ENCODE results near the gene TRIM74. TPM values are rescaled to one million over a fixed set of nuclear protein-coding genes. Genes with fewer than 3 reads are reported as not detected.
A peak's percentile ranks its signal among the peaks of the same experiment; 100 is the strongest.
"Not testable (repeated sequence)": the region's sequence is repeated elsewhere in the genome, so short reads cannot be mapped to it uniquely, and the experiment has no call there.

TRIM74 gene
- total RNA-seq: 1.5 and 1.7 TPM in 2 replicates
- long read RNA-seq: 0 reads

DNA sequence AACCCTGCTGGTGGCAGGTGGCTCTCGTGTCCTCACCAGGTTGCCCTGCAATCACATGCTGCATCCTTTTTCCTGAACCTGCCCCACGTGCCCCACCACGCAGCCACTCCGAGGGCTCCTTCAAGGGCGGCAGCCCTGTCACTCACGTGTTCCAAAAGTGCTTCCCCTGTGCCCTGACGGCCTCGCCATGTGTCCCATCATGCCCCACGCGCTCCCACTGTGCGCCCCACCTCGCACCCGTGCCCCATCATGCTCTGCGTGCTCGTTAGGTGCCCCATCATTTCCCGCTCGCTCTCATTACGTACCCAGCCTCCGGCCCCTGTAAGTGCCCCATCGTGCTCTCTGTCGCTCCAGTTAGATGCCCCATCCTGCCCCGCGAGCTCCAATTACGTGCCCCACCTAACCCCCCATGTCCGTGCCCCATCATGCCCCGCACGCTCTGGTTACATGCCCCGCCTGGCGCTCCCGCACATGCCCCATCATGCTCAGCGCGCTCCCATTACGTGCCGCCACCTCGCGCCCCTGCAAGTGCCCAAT is at the start of gene TRIM74:
TRIM74 (minus strand) TSS at position 487 of the 537 bp plus-strand sequence. CDS start 3,309 bp downstream, outside the sequence.
- H3K27ac Mint-ChIP-seq (ENCODE audit: unreplicated experiment); H3K4me3 Mint-ChIP-seq (ENCODE audit: unreplicated experiment); H3K36me3 Mint-ChIP-seq (ENCODE audit: unreplicated experiment); H3K9me3 Mint-ChIP-seq (ENCODE audit: unreplicated experiment); H3K4me1 Mint-ChIP-seq (ENCODE audit: unreplicated experiment); H3K27me3 Mint-ChIP-seq (ENCODE audit: unreplicated experiment): not testable (repeated sequence)
- DNase-seq (ENCODE audit: extremely low spot score, unreplicated experiment): peak; percentile 44

DNA sequence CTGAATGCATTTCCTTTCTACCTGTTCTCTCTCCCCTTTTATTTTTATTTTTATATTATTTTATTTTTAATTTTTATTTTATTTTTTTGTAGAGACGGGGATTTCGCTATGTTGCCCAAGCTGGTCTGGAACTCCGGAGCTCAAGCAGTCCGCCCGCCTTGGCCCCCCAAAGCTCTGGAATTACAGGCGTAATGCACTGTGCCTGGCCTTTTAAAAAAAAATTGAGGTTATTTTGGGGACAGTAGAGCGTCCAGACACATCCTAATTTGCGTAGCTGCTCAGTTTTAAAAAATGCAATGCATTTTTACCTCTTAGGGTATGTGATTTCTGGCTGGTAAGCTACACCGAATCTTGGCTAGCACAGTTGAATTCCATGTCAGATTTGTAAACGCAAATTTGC is 37.2 kb upstream of the TRIM74 start:
- H3K27ac Mint-ChIP-seq (ENCODE audit: unreplicated experiment); H3K36me3 Mint-ChIP-seq (ENCODE audit: unreplicated experiment); H3K27me3 Mint-ChIP-seq (ENCODE audit: unreplicated experiment); H3K4me1 Mint-ChIP-seq (ENCODE audit: unreplicated experiment); DNase-seq (ENCODE audit: extremely low spot score, unreplicated experiment); H3K9me3 Mint-ChIP-seq (ENCODE audit: unreplicated experiment): not testable (repeated sequence)
- peak overlapping the region; percentile 52 for H3K4me3 Mint-ChIP-seq (ENCODE audit: unreplicated experiment)

DNA sequence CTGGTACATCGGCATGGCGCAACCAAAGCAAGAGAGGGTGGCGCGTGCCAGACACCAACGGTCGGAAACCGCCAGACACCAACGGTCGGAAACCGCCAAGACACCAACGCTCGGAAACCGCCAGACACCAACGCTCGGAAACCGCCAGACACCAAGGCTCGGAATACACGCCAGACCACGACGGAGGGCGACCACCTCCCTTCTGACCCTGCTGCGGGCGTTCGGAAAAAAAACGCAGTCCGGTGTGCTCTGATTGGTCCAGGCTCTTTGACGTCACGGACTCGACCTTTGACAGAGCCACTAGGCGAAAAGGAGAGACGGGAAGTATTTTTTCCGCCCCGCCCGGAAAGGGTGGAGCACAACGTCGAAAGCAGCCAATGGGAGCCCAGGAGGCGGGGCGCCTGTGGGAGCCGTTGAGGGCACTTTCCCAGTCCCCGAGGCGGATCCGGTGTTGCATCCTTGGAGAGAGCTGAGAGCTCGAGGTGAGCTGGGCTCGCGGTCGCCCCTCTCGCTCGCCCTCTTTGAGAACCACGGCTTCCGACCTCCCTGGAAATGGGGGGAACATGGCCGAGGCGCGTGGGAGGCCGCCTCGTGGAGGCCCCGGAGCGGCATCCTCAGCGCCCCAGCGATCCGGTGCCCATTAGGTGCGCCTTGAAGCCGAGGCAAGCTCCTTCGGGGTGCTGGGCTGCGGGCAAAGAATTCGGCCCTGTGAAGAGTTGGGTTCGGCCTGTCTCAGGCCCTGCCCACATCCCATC is 36.6 kb upstream of the TRIM74 start:
- not testable (repeated sequence) for H3K4me1 Mint-ChIP-seq (ENCODE audit: unreplicated experiment); H3K36me3 Mint-ChIP-seq (ENCODE audit: unreplicated experiment); H3K9me3 Mint-ChIP-seq (ENCODE audit: unreplicated experiment); H3K27me3 Mint-ChIP-seq (ENCODE audit: unreplicated experiment)
- Mint-ChIP-seq H3K27ac (ENCODE audit: unreplicated experiment) (peak overlapping the region; percentile 99), H3K4me3 (ENCODE audit: unreplicated experiment) (peak overlapping the region; percentile 97)
- DNase-seq (ENCODE audit: extremely low spot score, unreplicated experiment): peak; percentile 95

DNA sequence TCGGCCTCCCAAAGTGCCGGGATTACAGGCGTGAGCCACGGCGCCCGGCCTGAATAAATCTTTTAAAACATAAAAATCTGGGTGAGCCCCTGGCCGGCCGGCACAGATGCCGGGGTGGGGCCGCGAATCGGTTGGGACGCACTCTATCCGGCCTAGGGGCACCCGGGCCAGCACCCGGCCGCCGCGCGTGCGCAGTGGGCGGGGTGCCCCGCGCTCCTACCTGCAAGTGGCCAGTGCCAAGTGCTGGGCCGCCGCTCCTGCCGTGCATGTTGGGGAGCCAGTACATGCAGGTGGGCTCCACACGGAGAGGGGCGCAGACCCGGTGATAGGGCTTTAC is 36.1 kb upstream of the TRIM74 start:
- not testable (repeated sequence) for H3K27me3 Mint-ChIP-seq (ENCODE audit: unreplicated experiment); H3K9me3 Mint-ChIP-seq (ENCODE audit: unreplicated experiment); H3K4me1 Mint-ChIP-seq (ENCODE audit: unreplicated experiment); H3K36me3 Mint-ChIP-seq (ENCODE audit: unreplicated experiment)
- peak overlapping the region; percentile 97 for H3K4me3 Mint-ChIP-seq (ENCODE audit: unreplicated experiment)
- H3K27ac Mint-ChIP-seq (ENCODE audit: unreplicated experiment): peak overlapping the region; percentile 99
- DNase-seq (ENCODE audit: extremely low spot score, unreplicated experiment): peak; percentile 93

DNA sequence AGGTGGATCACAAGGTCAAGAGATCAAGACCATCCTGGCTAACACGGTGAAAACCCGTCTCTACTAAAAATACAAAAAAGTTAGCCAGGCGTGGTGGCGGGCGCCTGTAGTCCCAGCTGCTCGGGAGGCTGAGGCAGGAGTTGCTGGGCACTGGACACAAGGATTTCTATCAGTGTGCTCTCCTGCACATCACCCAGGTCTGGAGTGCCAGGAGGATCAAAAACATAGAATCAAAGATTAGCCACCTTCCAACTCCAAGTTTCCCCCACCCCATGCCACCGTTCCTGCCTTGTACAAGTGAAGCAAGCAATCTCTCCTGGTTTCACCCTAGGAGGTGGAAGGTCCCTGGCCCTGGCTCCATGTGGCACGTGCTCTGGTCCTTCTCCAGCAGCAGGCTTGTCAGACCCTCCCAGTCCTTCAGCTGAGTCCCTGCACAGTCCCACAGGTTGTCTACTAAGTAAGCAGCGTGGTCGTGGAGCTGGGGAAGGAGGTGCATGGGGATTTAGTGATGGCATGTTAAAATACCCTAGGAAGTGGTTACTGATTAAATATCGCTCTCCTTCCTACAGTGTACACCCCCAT is 28.7 kb upstream of the TRIM74 start:
- H3K36me3 Mint-ChIP-seq (ENCODE audit: unreplicated experiment); H3K4me3 Mint-ChIP-seq (ENCODE audit: unreplicated experiment); DNase-seq (ENCODE audit: extremely low spot score, unreplicated experiment); H3K27ac Mint-ChIP-seq (ENCODE audit: unreplicated experiment); H3K27me3 Mint-ChIP-seq (ENCODE audit: unreplicated experiment); H3K9me3 Mint-ChIP-seq (ENCODE audit: unreplicated experiment); H3K4me1 Mint-ChIP-seq (ENCODE audit: unreplicated experiment): not testable (repeated sequence)

DNA sequence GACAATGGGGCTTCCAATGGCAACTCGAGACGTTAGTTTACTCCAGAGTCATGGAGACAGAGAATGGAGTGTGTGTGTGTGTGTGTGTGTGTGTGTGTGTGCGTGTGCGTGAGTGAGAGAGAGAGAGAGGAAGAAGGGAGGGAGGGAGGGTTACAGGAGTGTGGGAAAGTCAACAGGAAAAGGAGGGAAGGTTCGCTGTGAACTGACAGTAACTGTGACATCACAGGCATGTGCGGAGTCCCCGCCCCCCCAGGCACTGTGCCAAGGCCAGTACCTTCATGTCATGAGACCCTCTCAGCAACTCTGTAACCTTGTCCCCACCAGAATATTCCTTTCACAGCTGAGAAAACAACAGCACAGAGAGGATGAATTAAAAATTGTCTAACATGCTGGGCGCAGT is 28.2 kb upstream of the TRIM74 start:
- not testable (repeated sequence) for H3K27ac Mint-ChIP-seq (ENCODE audit: unreplicated experiment); H3K36me3 Mint-ChIP-seq (ENCODE audit: unreplicated experiment); H3K4me3 Mint-ChIP-seq (ENCODE audit: unreplicated experiment); DNase-seq (ENCODE audit: extremely low spot score, unreplicated experiment); H3K27me3 Mint-ChIP-seq (ENCODE audit: unreplicated experiment); H3K9me3 Mint-ChIP-seq (ENCODE audit: unreplicated experiment); H3K4me1 Mint-ChIP-seq (ENCODE audit: unreplicated experiment)

DNA sequence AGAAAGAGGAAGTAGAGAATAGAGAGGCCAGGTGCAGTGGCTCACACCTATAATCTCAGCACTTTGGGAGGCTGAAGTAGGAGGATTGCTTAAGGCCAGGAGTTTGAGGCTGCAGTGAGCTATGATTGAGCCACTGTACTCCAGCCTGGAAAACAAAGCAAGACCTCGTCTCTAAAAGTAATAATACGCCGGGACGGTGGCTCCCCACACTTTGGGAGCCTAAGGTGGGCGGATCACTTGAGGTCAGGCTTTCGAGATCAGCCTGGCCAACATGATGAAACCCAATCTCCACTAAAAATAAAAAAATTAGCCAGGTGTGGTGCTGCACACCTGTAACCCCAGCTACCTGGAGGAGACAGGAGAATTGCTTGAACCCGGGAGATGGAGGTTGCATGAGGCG is 26.2 kb upstream of the TRIM74 start:
- not testable (repeated sequence) for H3K9me3 Mint-ChIP-seq (ENCODE audit: unreplicated experiment); H3K27me3 Mint-ChIP-seq (ENCODE audit: unreplicated experiment); H3K36me3 Mint-ChIP-seq (ENCODE audit: unreplicated experiment)

DNA sequence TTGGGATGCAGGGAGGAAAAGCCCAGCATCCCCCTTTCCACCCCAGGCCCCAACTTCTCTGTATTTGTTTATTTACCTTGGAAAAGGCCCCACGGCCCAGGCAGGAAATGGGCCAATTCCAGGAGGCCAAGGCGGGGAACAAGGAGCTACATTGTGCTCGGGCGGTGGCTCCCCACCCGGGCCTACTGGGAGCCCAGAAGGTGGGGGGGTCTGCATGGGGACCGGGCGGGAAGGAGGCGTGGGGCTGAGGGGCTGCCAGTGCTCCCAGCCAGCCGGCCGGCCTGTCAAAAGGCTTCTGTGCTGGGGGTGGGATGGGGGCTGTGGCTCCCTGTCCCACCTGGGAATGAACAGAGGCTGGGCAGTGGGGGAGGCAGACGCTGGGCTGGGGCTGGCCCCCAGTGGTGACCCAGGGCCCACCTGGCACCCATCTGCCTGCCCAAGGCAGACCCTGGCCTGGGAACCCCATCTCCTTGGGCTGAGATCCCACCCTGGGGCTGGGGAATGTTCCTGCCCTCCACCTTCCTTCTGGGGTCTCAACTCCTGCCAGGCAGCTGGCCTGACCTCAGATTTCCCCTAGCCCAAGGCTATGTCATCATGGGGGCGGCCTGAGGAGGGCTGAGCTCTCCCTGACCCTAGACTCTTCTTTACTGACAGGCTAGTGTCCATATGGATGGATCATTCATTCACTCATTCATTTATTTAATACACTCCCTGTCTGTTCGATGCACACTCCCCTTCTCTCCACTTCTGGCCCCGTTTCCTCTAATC is 21.1 kb upstream of the TRIM74 start:
- H3K4me3 Mint-ChIP-seq (ENCODE audit: unreplicated experiment); H3K27me3 Mint-ChIP-seq (ENCODE audit: unreplicated experiment); H3K36me3 Mint-ChIP-seq (ENCODE audit: unreplicated experiment); H3K4me1 Mint-ChIP-seq (ENCODE audit: unreplicated experiment); H3K27ac Mint-ChIP-seq (ENCODE audit: unreplicated experiment); H3K9me3 Mint-ChIP-seq (ENCODE audit: unreplicated experiment): not testable (repeated sequence)
- peak; percentile 78 for DNase-seq (ENCODE audit: extremely low spot score, unreplicated experiment)

More for the DNA sequence above, 26.2 kb upstream of the TRIM74 start:
- DNase-seq (ENCODE audit: extremely low spot score, unreplicated experiment): peak; percentile 56
- not testable (repeated sequence) for H3K27ac Mint-ChIP-seq (ENCODE audit: unreplicated experiment); H3K4me3 Mint-ChIP-seq (ENCODE audit: unreplicated experiment); H3K4me1 Mint-ChIP-seq (ENCODE audit: unreplicated experiment)

DNA sequence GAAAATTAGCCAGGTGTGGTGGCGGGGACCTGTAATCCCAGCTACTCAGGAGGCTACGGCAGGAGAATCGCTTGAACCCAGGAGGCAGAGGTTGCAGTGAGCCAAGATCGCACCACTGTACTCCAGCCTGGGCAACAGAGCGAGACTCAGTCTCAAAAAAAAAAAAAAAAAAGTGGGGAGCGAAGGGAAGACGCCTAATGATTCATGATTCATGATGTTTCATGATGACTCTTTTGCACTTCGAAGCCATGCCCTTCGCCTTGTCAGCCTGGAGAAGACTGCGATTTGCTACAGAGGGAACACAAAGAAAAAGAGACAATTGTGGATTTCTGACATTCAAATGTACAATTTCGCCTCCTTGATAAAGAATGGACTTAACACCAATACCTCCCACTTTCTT is 12.8 kb upstream of the TRIM74 start:
- H3K4me3 Mint-ChIP-seq (ENCODE audit: unreplicated experiment); H3K27me3 Mint-ChIP-seq (ENCODE audit: unreplicated experiment); H3K27ac Mint-ChIP-seq (ENCODE audit: unreplicated experiment); H3K9me3 Mint-ChIP-seq (ENCODE audit: unreplicated experiment); H3K36me3 Mint-ChIP-seq (ENCODE audit: unreplicated experiment); H3K4me1 Mint-ChIP-seq (ENCODE audit: unreplicated experiment); DNase-seq (ENCODE audit: extremely low spot score, unreplicated experiment): not testable (repeated sequence)

DNA sequence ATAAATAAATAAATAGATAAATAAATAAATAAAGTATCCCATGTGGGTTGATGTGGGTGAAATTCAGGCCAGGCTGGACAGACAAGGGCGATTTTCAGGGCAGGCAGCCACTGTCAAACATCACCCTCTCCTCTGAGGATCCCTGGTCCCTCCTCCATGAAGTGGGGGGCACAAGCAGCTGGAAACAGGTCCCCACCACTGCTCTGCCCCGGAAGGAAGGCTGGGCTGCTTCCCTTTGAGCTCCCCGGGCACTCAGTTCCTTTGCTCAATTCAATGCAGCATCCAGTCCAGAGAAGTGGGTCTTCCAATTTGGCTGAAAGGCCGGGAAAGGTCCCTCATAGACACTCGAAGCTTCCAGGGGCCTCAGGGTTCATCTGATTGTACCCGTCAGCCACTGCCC is 11.1 kb upstream of the TRIM74 start:
- not testable (repeated sequence) for H3K4me3 Mint-ChIP-seq (ENCODE audit: unreplicated experiment); H3K27me3 Mint-ChIP-seq (ENCODE audit: unreplicated experiment); H3K36me3 Mint-ChIP-seq (ENCODE audit: unreplicated experiment); H3K9me3 Mint-ChIP-seq (ENCODE audit: unreplicated experiment); H3K4me1 Mint-ChIP-seq (ENCODE audit: unreplicated experiment); H3K27ac Mint-ChIP-seq (ENCODE audit: unreplicated experiment)
- DNase-seq (ENCODE audit: extremely low spot score, unreplicated experiment): peak; percentile 49

DNA sequence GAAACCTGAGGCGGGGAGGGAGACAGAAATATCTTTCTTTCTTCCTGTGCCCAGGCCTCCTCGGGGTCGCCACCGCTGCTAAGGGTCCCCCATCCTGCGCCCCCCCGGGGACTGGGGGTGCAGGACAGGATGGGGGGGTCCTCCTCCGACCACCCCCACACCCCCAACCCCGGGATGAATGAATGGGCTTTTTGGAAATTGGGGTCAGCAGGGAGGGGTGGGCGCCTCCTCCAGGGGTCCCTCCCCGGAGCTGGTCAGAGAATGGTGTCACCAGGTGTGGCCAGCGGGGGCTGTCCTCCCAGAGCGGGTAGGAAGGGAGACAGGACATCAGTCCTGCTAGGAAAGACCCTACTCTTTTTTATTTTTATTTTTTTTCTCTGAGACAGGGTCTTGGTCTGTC is 7.2 kb upstream of the TRIM74 start:
- DNase-seq (ENCODE audit: extremely low spot score, unreplicated experiment): peak; percentile 56
- not testable (repeated sequence) for H3K27me3 Mint-ChIP-seq (ENCODE audit: unreplicated experiment); H3K4me3 Mint-ChIP-seq (ENCODE audit: unreplicated experiment); H3K4me1 Mint-ChIP-seq (ENCODE audit: unreplicated experiment); H3K27ac Mint-ChIP-seq (ENCODE audit: unreplicated experiment); H3K36me3 Mint-ChIP-seq (ENCODE audit: unreplicated experiment); H3K9me3 Mint-ChIP-seq (ENCODE audit: unreplicated experiment)
